ENCODE results near the gene OXER1. TPM values are rescaled to one million over a fixed set of nuclear protein-coding genes. Genes with fewer than 3 reads are reported as not detected.

Gene OXER1
- total and polyA plus RNA-seq, 2 donors, result 0.57 to 3.4 TPM

Other genes starting within 250 kb of the OXER1 start
- 77.4 TPM for gene MTA3, start 195.5 kb downstream of the OXER1 start, total RNA-seq
- gene MTA3, start 195.5 kb downstream of the OXER1 start, polyA plus RNA-seq, result 64.9 TPM
- 4.6 TPM for gene HAAO, start 28.4 kb upstream of the OXER1 start, total RNA-seq
- gene HAAO, start 28.4 kb upstream of the OXER1 start, polyA plus RNA-seq, result 6.2 TPM